GM12872 (cell line): ENCODE data around the gene CPLANE1.

Source experiments
- CTCF ChIP-seq: IDR thresholded peaks from 3 replicates; pipeline ENCODE4 v1.5.1; 2011; ENCODE audit warnings: low read depth, mild to moderate bottlenecking, low read length, moderate library complexity; ENCODE audit not compliant: insufficient read depth

Gene CPLANE1

GRCh38 chr5:37214550-37214949 lies 34.6 kb downstream of the CPLANE1 start:
- TF ChIP-seq CTCF = no peak

- no peak for TF ChIP-seq CTCF
Observed at GRCh38 chr5:37212096-37212495, 37.1 kb downstream of the CPLANE1 start.

GRCh38 chr5:37211661-37212060 lies 37.5 kb downstream of the CPLANE1 start:
- TF ChIP-seq CTCF = no peak

- no peak for TF ChIP-seq CTCF
Observed at GRCh38 chr5:37208883-37209797, 40.0 kb downstream of the CPLANE1 start.

- no peak for TF ChIP-seq CTCF
Observed at GRCh38 chr5:37207802-37208201, 41.4 kb downstream of the CPLANE1 start.

- no peak for TF ChIP-seq CTCF
Observed at GRCh38 chr5:37206736-37207135, 42.4 kb downstream of the CPLANE1 start.

GRCh38 chr5:37198842-37199241 lies 50.3 kb downstream of the CPLANE1 start:
- TF ChIP-seq CTCF = no peak
